ENCODE measurements around the gene ADK.

- TF ChIP-seq TAF1 (IDR thresholded peaks at IDR 0.05; ENCODE audit: borderline replicate concordance, insufficient read depth, low read length): no peak
- TF ChIP-seq, protein P1, sequence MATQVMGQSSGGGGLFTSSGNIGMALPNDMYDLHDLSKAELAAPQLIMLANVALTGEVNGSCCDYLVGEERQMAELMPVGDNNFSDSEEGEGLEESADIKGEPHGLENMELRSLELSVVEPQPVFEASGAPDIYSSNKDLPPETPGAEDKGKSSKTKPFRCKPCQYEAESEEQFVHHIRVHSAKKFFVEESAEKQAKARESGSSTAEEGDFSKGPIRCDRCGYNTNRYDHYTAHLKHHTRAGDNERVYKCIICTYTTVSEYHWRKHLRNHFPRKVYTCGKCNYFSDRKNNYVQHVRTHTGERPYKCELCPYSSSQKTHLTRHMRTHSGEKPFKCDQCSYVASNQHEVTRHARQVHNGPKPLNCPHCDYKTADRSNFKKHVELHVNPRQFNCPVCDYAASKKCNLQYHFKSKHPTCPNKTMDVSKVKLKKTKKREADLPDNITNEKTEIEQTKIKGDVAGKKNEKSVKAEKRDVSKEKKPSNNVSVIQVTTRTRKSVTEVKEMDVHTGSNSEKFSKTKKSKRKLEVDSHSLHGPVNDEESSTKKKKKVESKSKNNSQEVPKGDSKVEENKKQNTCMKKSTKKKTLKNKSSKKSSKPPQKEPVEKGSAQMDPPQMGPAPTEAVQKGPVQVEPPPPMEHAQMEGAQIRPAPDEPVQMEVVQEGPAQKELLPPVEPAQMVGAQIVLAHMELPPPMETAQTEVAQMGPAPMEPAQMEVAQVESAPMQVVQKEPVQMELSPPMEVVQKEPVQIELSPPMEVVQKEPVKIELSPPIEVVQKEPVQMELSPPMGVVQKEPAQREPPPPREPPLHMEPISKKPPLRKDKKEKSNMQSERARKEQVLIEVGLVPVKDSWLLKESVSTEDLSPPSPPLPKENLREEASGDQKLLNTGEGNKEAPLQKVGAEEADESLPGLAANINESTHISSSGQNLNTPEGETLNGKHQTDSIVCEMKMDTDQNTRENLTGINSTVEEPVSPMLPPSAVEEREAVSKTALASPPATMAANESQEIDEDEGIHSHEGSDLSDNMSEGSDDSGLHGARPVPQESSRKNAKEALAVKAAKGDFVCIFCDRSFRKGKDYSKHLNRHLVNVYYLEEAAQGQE (IDR thresholded peaks at IDR 0.05; ENCODE audit: insufficient read depth in 1 of 2, low read depth in 2 of 2, low read length in 2 of 2): no peak
These were observed 520.7 kb downstream of the ADK start for GRCh38 chr10:74671716-74672115.
